CD4-positive, alpha-beta T cell treated with Interleukin-10 for 1 hour (primary cell): Measurements from ENCODE around the gene TRPV4.

ENCODE experiments used
- DNase-seq: peaks from one replicate; pipeline ENCODE4 v3.0.0-alpha.2; 2020

TRPV4 gene

DNA sequence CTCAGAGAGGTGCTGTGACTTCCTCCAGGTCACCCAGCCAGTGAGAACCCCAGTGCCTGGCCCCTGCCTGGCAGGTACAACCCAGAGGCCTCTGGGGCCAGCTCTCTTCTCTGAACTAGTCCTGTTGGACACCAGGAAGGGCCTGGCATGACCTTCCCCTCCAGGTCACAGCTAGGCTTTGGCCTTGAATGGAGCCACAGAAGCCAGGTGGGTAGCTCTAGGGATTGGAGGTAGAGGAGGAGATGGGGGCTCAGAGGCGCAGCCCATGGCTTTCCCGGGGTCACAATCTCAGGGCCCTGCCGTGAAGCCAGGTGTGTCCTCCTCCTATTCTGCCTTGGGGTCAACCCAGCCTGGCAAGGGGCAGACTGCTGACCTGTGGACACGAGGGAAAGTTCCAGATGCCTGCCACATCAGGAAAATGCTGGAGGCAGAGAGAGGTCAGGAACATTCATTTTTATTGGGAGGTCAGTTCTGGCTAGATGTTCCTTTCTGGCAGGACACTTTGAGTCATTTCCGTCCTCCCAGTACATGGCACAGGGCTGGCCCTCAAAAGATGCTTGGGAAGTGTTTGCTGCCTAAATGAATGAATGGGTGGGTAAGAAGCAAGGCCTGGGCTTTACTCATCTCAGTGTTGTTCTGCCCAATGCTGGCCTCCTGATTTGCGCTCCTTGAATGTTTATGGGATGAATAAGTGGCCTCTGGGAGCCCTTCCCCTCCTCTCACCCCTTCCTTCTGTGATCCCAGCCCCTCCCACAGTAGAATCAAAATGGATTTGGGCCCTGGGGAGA is 94.1 kb downstream of the TRPV4 start:
- no peak for DNase-seq

DNA sequence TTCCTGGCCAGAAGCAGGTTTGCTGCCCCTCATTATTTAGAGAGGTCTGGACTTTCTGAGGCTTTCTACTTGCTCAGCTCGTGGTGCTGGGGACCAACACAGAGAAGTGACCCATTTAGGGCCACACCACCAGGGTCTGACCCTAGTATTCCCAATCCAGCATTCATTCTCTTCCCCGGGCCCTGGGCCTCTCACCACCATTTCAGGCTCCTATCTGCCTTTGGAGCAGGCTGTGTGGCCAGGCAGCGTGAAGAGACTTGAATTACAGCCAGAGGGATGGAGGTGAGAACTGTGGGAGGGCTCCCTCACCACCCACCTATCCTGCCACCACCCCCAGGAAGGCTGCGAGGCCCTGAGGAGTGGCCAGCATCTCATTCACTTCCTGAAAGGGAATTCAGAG is 95.0 kb downstream of the TRPV4 start:
- DNase-seq, result no peak

DNA sequence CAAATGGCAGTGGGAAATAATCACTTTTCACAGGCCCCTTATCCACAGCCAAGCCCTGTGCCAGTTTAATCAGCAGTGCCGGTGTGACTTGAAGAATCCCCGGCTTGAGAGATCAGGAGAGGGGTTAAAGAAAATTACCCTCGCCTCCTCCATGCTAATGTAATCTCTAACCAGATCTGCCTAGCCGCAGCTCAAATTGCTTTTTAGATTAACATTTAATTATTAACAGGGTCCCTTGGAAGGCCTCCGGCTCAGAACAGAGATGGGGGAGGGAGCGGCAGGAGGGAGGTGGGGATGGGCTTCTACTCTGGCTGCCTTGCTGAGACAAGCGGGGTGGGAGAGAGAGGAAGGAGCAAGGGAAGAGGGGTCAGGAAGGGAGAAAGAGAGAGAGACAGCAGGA is 95.6 kb downstream of the TRPV4 start:
- no peak for DNase-seq

DNA sequence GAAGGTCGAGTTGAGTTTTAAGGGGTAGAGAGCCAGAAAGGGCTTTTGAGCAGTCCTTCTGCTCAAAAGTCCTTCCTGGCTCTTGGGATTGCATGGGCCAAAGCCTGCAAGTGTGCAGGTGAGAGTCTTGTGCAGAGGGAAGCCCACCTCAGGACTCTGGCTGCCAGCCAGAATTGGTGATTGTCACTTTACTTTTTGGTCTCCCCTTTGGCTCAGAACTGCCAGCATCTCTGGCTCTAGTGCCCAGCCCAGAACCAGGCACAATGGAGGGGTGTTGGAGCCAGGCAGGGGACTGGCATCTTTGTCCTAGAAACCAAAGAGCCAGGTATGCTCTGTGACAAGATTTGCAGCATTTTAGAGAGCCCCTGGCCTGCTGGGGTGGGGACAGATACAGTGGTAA is 96.1 kb downstream of the TRPV4 start:
- DNase-seq, result no peak

DNA sequence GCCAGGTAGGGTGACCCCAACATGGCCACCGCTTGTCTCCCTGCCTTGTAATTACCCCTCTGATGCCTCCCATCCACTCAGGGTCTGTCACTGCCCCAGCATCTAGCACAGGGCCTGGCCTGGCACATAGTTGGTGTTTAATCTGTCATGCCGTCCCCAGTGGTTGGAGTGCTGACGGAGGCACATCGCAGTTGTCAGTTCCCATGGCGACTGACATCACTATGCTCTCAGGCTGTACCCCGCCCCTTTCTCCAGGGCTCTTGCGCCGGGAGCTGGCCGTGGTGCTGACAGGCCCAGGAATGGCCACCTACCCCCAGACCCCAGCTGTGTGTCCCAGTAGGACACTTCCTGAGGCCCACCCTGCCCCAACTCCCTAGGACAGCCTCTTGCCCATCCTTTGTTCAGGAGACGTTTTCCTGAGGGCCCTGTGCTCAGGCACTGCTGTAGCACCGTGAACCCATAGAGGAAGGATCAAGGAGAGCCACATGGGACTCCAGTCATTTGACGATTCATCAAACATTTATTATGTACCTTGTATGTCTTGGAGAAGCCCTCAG is 96.6 kb downstream of the TRPV4 start:
- peak; percentile 9 for DNase-seq

DNA sequence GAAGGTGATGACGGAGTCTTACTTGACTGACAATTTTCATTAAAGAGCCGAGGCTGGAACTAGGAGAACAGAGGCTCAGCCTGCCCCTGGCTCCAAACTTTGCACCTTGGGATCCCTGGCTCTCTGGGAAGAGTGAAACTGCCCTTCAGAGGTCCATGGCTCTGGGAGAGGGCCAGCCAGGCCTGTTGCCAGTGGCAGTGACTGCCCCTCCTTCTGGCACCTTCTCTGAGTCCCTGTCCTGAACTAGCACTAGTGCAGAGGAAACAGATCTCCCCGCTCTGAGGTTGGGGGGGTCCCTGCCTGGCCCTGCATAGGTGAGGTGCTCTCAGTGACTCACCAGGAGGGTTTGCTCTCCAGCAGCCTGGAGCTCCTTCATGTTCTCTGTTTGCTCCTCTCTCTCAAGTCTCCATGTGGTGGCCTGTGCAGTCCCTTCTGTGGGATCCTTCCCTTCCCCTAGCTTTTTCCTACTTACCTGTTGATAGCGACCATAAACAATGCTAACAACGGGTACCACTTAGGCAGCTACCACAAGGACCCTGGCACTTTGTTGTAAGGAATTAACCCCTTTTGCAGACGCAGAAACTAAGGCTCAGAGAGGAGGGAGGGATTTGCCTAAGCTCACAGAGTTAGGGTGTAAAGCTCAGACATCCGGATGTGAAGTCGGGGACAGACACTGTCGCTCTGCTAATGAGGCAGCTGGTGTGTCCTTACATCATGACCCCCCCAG is 97.2 kb downstream of the TRPV4 start:
- DNase-seq, result no peak

DNA sequence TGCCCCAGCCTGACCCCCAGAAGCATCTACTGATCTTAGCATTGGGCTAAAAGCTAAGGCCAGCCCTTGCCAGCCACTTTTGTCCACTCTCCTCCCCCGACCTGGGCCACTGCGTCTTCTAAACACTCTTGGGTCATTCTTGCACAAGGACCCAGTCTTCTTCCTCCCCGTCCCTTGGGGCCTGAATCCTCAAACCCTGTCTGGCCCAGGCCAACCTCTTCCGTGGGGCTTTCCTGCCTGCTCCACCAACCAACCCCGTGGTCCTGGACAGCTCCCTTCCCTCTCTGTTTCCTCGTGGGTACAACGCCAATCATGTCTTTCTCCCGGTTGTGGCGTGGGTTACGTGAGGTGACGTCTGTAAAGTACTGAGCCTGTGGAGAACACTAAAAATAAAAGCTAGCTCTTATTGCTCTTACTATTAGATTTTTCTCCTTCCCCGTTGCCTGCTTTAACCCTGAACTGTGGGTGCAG is 98.1 kb downstream of the TRPV4 start:
- DNase-seq, result no peak

DNA sequence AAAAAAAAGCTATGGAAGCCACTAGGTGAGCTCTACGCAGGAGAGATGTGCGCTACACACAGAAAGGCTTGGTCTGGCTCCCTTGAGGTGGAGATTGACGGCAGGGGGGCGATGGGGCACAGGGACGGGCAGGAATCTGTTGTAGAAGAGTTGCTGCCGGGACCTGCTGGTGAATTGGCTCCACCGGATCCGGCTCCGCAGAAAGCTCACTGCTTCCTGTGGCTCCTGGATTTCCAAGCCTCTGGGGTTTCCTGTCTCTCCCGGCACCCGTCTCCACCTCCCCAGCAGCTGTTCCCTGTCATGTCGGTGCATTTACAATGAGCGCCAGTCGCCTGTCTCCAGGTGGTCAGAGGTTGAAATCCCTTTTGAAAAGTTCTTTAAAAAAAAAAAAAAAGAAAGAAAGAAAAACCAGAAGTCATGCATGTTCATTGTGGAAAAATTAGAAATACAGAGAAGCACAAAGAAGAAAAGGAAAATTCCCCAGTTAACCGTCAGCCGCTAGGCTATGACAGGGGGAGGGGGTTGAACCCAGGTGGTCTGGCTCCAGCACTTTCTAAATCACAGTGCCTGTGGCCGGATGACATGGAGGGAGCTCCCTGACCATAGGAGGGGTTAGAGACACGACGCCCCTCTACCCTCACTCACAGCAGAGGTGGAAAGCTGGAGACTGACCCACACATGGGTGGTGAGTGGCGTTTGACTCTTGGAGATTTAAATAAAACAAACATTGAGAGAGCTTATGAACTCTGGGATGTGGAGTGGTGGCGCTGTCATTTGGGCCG is 98.8 kb downstream of the TRPV4 start:
- no peak for DNase-seq
